A549 (cell line): ENCODE data around the gene SRGAP1.

ENCODE experiments used
- CBX8 ChIP-seq: fragments of 200-600 bp; sonication (generic); IDR thresholded peaks from 2 replicates; pipeline ENCODE4 v1.6.1; 2016
- HDAC2 ChIP-seq: fragments of 200-600 bp; sonication (generic); IDR thresholded peaks from 2 replicates; pipeline ENCODE4 v1.6.1; 2016
- MAZ ChIP-seq: fragments of 150-350 bp; IDR thresholded peaks from 2 replicates; pipeline ENCODE4 v1.6.1; 2014; ENCODE audit warnings: antibody characterized with exemption, low read depth, low read length, borderline replicate concordance
- TF ChIP-seq, protein P1 (sequence below): fragments of >200 bp; sonication (Bioruptor Twin); formaldehyde crosslinking; IDR thresholded peaks from 3 replicates; pipeline ENCODE4 v1.5.1; 2016

- no peak for TF ChIP-seq HDAC2
- no peak for TF ChIP-seq MAZ
- TF ChIP-seq, protein P1, sequence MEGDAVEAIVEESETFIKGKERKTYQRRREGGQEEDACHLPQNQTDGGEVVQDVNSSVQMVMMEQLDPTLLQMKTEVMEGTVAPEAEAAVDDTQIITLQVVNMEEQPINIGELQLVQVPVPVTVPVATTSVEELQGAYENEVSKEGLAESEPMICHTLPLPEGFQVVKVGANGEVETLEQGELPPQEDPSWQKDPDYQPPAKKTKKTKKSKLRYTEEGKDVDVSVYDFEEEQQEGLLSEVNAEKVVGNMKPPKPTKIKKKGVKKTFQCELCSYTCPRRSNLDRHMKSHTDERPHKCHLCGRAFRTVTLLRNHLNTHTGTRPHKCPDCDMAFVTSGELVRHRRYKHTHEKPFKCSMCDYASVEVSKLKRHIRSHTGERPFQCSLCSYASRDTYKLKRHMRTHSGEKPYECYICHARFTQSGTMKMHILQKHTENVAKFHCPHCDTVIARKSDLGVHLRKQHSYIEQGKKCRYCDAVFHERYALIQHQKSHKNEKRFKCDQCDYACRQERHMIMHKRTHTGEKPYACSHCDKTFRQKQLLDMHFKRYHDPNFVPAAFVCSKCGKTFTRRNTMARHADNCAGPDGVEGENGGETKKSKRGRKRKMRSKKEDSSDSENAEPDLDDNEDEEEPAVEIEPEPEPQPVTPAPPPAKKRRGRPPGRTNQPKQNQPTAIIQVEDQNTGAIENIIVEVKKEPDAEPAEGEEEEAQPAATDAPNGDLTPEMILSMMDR: no peak
- no peak for TF ChIP-seq CBX8
Measured at GRCh38 chr12:64178122-64178521, 333.6 kb downstream of the SRGAP1 start.
